Adrenal gland (tissue), 12 donors: ENCODE results near the gene PPP2R2D. TPM values are rescaled to one million over a fixed set of nuclear protein-coding genes. Genes with fewer than 3 reads are reported as not detected.
"Not testable (repeated sequence)": the region's sequence is repeated elsewhere in the genome, so short reads cannot be mapped to it uniquely, and the experiment has no call there.

ENCODE experiments used
- DNase-seq, 7 donors: peaks; one replicate each; pipeline ENCODE4 v3.0.0-alpha.2; 2019 to 2020
- H3K27ac ChIP-seq, 5 donors: fragments of 200-600 bp; sonication (generic) in 4 of 5; 1 replicate in 3 of 5; 2 replicates in 2 of 5; pipeline versions ENCODE4 v1.5.1 to v1.8.0; 2016 to 2020; ENCODE audit warnings: mild to moderate bottlenecking in 1 of 5
- H3K27me3 ChIP-seq: fragments of 200-600 bp; 2 replicates; pipeline ENCODE4 v1.8.0; 2021
- H3K36me3 ChIP-seq, 2 donors: fragments of 200-600 bp; replicated peaks in 1 of 2; 1 replicate in 1 of 2; 2 replicates in 1 of 2; pipeline versions ENCODE4 v1.5.1 to v1.8.0; 2018 to 2022
- H3K4me1 ChIP-seq, 2 donors: fragments of 200-600 bp; replicated peaks in 1 of 2; 1 replicate in 1 of 2; 2 replicates in 1 of 2; pipeline versions ENCODE4 v1.5.1 to v1.8.0; 2018 to 2021
- H3K4me3 ChIP-seq, 4 donors: fragments of 200-600 bp; sonication (generic) in 3 of 4; one replicate each; pipeline ENCODE4 v1.5.1; 2016 to 2018
- H3K9me3 ChIP-seq, 3 donors: fragments of 200-600 bp; sonication (generic) in 1 of 3; replicated peaks in 1 of 3; 1 replicate in 2 of 3; 2 replicates in 1 of 3; pipeline versions ENCODE4 v1.5.1 to v1.8.0; 2016 to 2021
- POLR2A ChIP-seq, 2 donors: fragments of 450-650 bp; IDR thresholded peaks; one replicate each; pipeline ENCODE4 v1.6.1; 2017; ENCODE audit warnings: antibody characterized with exemption in 2 of 2, mild to moderate bottlenecking in 2 of 2, moderate library complexity in 1 of 2
- WGBS, 4 donors: extraction: QIAGEN DNeasy Blood & Tissue Kit in 2 of 4; methylation state at CpG; one replicate each; pipeline versions ENCODE4 v1.1.5 to v1.1.7; 2013 to 2017; 5-methylcytosine and 5-hydroxymethylcytosine counted together
- intact Hi-C, 2 donors: fragments of 100-400 bp; cut with DNase I; formaldehyde crosslinking; loops; one replicate each; pipeline versions ENCODE4 v1.14.1 to v1.15.0; 2022 to 2023
- polyA plus RNA-seq, 3 donors: library from polyadenylated mRNA; stranded (reverse); fragments of 200-250 nt in 2 of 3; fragments of 350-450 nt in 1 of 3; fragmentation: Illumina TruSeq in 1 of 3; extraction: RNeasy Lipid Tissue Mini Kit (QIAGEN cat#74804) in 1 of 3; gene quantifications; one replicate each; pipeline ENCODE4 v1.2.3, GENCODE V29; 2013 to 2014
- total RNA-seq, 9 donors: library from RNA; depleted of rRNA in 4 of 9; stranded (reverse); fragments of >200 nt in 4 of 9; fragments of 120-200 nt in 1 of 9; fragmentation: NEBNext Ultra II Directional in 1 of 9; extraction: Animal tissue kit (Norgen Biotek cat#: 25700) in 1 of 9; gene quantifications; one replicate each; pipeline versions ENCODE4 v1.1.0 to v1.2.4, GENCODE V29; 2013 to 2023
- TF ChIP-seq, protein P1 (sequence below), 6 experiments: fragments of 450-650 bp in 4 of 6; fragments of 200-600 bp in 2 of 6; sonication (generic) in 1 of 6; IDR thresholded peaks; 1 replicate in 5 of 6; 2 replicates in 1 of 6; pipeline versions ENCODE4 v1.5.1 to v1.8.0; 2016 to 2021; ENCODE audit warnings: antibody characterized with exemption in 6 of 6, mild to moderate bottlenecking in 2 of 6, moderate library complexity in 1 of 6
- donor health status: healthy with polysubstance abuse.
- donor health status: Bipolar disorder and iron deficiency.
- donor health status: DM: yes; HTN: yes; CAD: no.
- donor health status: DM: no; HTN: no; CAD: no.
- donor health status: DM: no; HTN: no; CAD: no.
- donor health status: DM: yes; HTN: yes; CAD: no.

Gene PPP2R2D
- total and polyA plus RNA-seq, 12 donors, result 37.8 to 83.2 (median 58.9) TPM

DNA sequence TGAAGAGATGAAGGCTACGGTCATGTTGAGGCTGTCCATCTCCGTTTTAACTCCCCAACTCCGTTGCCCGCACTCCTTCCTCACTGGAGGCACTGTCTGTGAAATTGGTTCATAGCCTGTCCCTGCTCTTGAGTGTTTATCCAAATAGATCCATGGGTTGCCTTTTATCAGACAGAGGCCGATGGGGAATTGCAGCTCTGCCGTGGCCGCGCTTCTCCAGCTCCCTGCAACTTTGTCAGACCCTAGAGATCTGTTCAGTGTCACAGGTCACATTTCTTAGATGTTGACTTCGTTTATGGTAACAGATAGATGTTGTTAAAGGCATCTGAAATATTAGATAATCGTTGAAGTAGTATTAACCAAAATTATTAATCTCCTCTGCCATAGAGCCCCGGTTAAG, 14.7 kb downstream of the PPP2R2D start:
- whole genome bisulfite sequencing, 4 donors, result 80 to 89% (median 86%) methylated on average over 11 of the region's 11 CpGs
- TF ChIP-seq POLR2A (IDR thresholded peaks at IDR 0.05), result no peak
- TF ChIP-seq, protein P1, sequence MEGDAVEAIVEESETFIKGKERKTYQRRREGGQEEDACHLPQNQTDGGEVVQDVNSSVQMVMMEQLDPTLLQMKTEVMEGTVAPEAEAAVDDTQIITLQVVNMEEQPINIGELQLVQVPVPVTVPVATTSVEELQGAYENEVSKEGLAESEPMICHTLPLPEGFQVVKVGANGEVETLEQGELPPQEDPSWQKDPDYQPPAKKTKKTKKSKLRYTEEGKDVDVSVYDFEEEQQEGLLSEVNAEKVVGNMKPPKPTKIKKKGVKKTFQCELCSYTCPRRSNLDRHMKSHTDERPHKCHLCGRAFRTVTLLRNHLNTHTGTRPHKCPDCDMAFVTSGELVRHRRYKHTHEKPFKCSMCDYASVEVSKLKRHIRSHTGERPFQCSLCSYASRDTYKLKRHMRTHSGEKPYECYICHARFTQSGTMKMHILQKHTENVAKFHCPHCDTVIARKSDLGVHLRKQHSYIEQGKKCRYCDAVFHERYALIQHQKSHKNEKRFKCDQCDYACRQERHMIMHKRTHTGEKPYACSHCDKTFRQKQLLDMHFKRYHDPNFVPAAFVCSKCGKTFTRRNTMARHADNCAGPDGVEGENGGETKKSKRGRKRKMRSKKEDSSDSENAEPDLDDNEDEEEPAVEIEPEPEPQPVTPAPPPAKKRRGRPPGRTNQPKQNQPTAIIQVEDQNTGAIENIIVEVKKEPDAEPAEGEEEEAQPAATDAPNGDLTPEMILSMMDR (IDR thresholded peaks at IDR 0.05), result no peak
- H3K4me3 ChIP-seq, result no peak overlapping the region
- no peaks in the 10 kb centered on the region for H3K36me3 ChIP-seq
- intact Hi-C loops, result no loop called here
- peak in 1 of 7 donors; percentile 2 for DNase-seq
- H3K4me1 ChIP-seq, result peaks cover 12 to 13% of the 10 kb centered on the region in 2 donors
- H3K9me3 ChIP-seq, result no peaks in the 10 kb centered on the region
- no peaks in the 10 kb centered on the region for H3K27me3 ChIP-seq
- no peak overlapping the region for H3K27ac ChIP-seq

GRCh38 chr10:131915990-131916766, 15.4 kb downstream of the PPP2R2D start:
- peak in 2 of 7 donors; percentile 10 to 49 for DNase-seq
- Histone ChIP-seq H3K27me3 (no peaks in the 10 kb centered on the region), H3K27ac (no peak overlapping the region), H3K9me3 (no peaks in the 10 kb centered on the region), H3K4me3 (no peak overlapping the region), H3K36me3 (no peaks in the 10 kb centered on the region), H3K4me1 (peaks cover 10% of the 10 kb centered on the region in 2 donors)
- TF ChIP-seq, protein P1 (IDR thresholded peaks at IDR 0.05), result no peak
- TF ChIP-seq POLR2A (IDR thresholded peaks at IDR 0.05), result no peak
- WGBS, 4 donors, result 93 to 95% (median 93%) methylated on average over 19 of the region's 19 CpGs
- intact Hi-C loops, result no loop called here

DNA sequence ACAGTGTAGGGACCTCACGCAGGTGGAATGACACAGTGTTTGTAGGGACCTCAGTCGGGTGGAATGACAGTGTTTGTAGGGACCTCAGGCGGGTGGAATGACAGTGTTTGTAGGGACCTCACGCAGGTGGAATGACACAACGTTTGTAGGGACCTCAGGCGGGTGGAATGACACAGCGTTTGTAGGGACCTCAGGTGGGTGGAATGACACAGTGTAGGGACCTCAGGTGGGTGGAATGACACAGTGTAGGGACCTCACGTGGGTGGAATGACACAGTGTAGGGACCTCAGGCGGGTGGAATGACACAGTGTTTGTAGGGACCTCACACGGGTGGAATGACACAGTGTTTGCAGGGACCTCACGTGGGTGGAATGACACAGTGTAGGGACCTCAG, 16.0 kb downstream of the PPP2R2D start:
- H3K4me1 ChIP-seq, H3K36me3 ChIP-seq, H3K27me3 ChIP-seq, H3K27ac ChIP-seq, intact Hi-C loops, H3K4me3 ChIP-seq, H3K9me3 ChIP-seq: not testable (repeated sequence)
- peak in 1 of 7 donors; percentile 46 for DNase-seq
- 85 to 93% (median 87%) methylated on average over 10 to 11 of the region's 11 CpGs for WGBS, 4 donors

GRCh38 chr10:131917496-131917895, 16.7 kb downstream of the PPP2R2D start:
- H3K4me3 ChIP-seq, H3K9me3 ChIP-seq, intact Hi-C loops, H3K4me1 ChIP-seq, H3K27ac ChIP-seq, H3K36me3 ChIP-seq, DNase-seq, H3K27me3 ChIP-seq: not testable (repeated sequence)
- 80 to 93% (median 88%) methylated on average over 6 to 10 of the region's 11 CpGs for WGBS, 4 donors

DNA sequence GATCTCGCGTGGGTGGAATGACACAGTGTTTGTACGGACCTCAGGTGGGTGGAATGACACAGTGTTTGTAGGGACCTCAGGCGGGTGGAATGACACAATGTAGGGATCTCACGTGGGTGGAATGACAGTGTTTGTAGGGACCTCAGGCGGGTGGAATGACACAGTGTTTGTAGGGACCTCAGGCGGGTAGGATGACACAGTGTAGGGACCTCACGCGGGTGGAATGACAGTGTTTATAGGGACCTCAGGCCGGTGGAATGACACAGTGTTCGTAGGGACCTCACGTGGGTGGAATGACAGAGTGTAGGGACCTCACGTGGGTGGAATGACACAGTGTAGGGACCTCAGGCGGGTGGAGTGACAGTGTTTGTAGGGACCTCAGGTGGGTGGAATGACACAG, 18.7 kb downstream of the PPP2R2D start:
- H3K4me3 ChIP-seq, H3K9me3 ChIP-seq, H3K27me3 ChIP-seq, H3K27ac ChIP-seq, intact Hi-C loops, H3K36me3 ChIP-seq, H3K4me1 ChIP-seq: not testable (repeated sequence)
- peak in 1 of 7 donors; percentile 1 for DNase-seq
- 88 to 95% (median 94%) methylated on average over 14 of the region's 14 CpGs for WGBS, 4 donors

- Histone ChIP-seq H3K4me1 (no peaks in the 10 kb centered on the region), H3K36me3 (no peaks in the 10 kb centered on the region), H3K27me3 (no peaks in the 10 kb centered on the region), H3K9me3 (no peaks in the 10 kb centered on the region), H3K27ac (no peak overlapping the region), H3K4me3 (no peak overlapping the region)
- TF ChIP-seq, protein P1 (IDR thresholded peaks at IDR 0.05), result no peak
- TF ChIP-seq POLR2A (IDR thresholded peaks at IDR 0.05), result no peak
- no peak for DNase-seq
- intact Hi-C loops, result no loop called here
- 89 to 92% (median 91%) methylated on average over 11 of the region's 11 CpGs for WGBS, 4 donors
Measured at GRCh38 chr10:131920151-131920550, 19.3 kb downstream of the PPP2R2D start.
